ENCODE data around the gene PCBP3.
"Not testable (repeated sequence)": the region's sequence is repeated elsewhere in the genome, so short reads cannot be mapped to it uniquely, and the experiment has no call there.

The PCBP3 gene

DNA sequence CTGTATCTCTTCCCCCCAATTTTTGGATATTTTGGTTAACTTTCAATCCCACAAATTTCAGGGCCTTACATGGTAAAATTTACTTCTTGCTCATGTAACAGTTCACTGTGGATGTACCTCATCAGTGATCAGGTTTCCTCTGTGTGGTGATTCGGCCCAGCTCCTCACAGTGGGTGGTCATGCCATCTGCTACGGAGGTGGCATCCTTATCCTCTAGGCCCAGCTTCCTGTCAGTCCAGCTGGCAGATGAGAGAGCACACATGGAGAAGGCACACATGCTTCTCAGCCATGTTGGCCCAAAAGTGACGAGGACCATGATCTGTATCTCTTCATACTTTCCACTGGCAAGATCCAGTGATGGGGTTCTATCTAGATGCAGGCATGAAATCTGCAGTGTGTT lies 27.2 kb downstream of the PCBP3 start:
- Histone ChIP-seq H3K27ac (replicated peaks) (no peak overlapping the region), H3K27me3 (ENCODE audit: insufficient read depth, poor library complexity, severe bottlenecking) (no peaks in the 10 kb centered on the region), H3K4me3 (replicated peaks; ENCODE audit: insufficient read depth, low read length) (no peak overlapping the region)
- TF ChIP-seq, protein P1, sequence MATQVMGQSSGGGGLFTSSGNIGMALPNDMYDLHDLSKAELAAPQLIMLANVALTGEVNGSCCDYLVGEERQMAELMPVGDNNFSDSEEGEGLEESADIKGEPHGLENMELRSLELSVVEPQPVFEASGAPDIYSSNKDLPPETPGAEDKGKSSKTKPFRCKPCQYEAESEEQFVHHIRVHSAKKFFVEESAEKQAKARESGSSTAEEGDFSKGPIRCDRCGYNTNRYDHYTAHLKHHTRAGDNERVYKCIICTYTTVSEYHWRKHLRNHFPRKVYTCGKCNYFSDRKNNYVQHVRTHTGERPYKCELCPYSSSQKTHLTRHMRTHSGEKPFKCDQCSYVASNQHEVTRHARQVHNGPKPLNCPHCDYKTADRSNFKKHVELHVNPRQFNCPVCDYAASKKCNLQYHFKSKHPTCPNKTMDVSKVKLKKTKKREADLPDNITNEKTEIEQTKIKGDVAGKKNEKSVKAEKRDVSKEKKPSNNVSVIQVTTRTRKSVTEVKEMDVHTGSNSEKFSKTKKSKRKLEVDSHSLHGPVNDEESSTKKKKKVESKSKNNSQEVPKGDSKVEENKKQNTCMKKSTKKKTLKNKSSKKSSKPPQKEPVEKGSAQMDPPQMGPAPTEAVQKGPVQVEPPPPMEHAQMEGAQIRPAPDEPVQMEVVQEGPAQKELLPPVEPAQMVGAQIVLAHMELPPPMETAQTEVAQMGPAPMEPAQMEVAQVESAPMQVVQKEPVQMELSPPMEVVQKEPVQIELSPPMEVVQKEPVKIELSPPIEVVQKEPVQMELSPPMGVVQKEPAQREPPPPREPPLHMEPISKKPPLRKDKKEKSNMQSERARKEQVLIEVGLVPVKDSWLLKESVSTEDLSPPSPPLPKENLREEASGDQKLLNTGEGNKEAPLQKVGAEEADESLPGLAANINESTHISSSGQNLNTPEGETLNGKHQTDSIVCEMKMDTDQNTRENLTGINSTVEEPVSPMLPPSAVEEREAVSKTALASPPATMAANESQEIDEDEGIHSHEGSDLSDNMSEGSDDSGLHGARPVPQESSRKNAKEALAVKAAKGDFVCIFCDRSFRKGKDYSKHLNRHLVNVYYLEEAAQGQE (IDR thresholded peaks at IDR 0.05; ENCODE audit: insufficient replicate concordance, low read depth) = no peak
- TF ChIP-seq SPI1 (IDR thresholded peaks at IDR 0.05; ENCODE audit: borderline replicate concordance, low read depth) = no peak
- TF ChIP-seq, protein P2, sequence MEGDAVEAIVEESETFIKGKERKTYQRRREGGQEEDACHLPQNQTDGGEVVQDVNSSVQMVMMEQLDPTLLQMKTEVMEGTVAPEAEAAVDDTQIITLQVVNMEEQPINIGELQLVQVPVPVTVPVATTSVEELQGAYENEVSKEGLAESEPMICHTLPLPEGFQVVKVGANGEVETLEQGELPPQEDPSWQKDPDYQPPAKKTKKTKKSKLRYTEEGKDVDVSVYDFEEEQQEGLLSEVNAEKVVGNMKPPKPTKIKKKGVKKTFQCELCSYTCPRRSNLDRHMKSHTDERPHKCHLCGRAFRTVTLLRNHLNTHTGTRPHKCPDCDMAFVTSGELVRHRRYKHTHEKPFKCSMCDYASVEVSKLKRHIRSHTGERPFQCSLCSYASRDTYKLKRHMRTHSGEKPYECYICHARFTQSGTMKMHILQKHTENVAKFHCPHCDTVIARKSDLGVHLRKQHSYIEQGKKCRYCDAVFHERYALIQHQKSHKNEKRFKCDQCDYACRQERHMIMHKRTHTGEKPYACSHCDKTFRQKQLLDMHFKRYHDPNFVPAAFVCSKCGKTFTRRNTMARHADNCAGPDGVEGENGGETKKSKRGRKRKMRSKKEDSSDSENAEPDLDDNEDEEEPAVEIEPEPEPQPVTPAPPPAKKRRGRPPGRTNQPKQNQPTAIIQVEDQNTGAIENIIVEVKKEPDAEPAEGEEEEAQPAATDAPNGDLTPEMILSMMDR (IDR thresholded peaks at IDR 0.05; ENCODE audit: insufficient read depth, low read length) = no peak
- no peak for TF ChIP-seq GABPA (IDR thresholded peaks at IDR 0.05; ENCODE audit: low read depth)
- no peak for TF ChIP-seq POLR2AphosphoS5 (IDR thresholded peaks at IDR 0.05; ENCODE audit: low read depth)
- DNase-seq (ENCODE audit: low read depth in 1 of 2, low spot score in 1 of 2) = no peak

DNA sequence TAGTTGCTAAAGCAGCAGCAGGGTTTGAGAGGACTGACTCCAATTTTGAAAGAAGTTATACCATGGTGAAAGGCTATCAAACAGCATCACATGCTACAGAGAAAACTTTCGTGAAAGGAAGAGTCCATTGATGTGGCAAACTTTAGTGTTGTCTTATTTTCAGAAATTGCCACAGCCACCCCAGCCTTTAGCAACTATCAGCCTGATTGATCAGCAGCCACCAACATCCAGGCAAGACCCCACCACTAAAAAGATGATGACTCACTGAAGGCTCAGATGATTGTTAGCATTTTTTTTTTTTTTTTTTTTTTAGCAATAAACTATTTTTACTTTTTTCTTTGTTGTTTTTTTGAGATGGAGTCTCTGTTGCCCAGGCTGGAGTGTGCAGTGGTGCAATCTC lies 35.3 kb downstream of the PCBP3 start:
- not testable (repeated sequence) for H3K27ac ChIP-seq (replicated peaks); DNase-seq (ENCODE audit: low read depth in 1 of 2, low spot score in 1 of 2); H3K27me3 ChIP-seq (ENCODE audit: insufficient read depth, poor library complexity, severe bottlenecking); H3K4me3 ChIP-seq (replicated peaks; ENCODE audit: insufficient read depth, low read length)

DNA sequence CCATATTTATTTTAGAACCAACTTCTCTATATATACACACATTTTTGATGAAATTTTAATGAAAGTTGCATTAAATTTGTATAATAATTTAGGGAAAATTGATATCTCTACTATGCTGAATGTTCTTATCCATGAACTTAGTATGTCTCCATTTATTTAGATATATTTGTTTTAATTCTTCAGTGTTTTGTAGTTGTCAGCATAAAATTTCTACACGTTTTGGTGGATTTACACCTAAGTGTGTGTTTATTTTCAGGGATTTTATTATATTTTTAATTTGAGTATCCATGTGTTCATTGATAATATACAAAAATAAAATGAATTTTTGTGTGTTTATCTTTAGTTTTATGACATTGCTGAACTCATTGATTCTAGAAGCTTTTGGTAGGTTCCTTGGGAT lies 36.7 kb downstream of the PCBP3 start:
- no peak for TF ChIP-seq SPI1 (IDR thresholded peaks at IDR 0.05; ENCODE audit: borderline replicate concordance, low read depth)
- TF ChIP-seq, protein P1 (IDR thresholded peaks at IDR 0.05; ENCODE audit: insufficient replicate concordance, low read depth) = no peak
- TF ChIP-seq GABPA (IDR thresholded peaks at IDR 0.05; ENCODE audit: low read depth) = no peak
- no peak for TF ChIP-seq POLR2AphosphoS5 (IDR thresholded peaks at IDR 0.05; ENCODE audit: low read depth)
- TF ChIP-seq, protein P2 (IDR thresholded peaks at IDR 0.05; ENCODE audit: insufficient read depth, low read length) = no peak
- no peak for DNase-seq (ENCODE audit: low read depth in 1 of 2, low spot score in 1 of 2)
- Histone ChIP-seq H3K4me3 (replicated peaks; ENCODE audit: insufficient read depth, low read length) (no peak overlapping the region), H3K27ac (replicated peaks) (no peak overlapping the region), H3K27me3 (ENCODE audit: insufficient read depth, poor library complexity, severe bottlenecking) (no peaks in the 10 kb centered on the region)

DNA sequence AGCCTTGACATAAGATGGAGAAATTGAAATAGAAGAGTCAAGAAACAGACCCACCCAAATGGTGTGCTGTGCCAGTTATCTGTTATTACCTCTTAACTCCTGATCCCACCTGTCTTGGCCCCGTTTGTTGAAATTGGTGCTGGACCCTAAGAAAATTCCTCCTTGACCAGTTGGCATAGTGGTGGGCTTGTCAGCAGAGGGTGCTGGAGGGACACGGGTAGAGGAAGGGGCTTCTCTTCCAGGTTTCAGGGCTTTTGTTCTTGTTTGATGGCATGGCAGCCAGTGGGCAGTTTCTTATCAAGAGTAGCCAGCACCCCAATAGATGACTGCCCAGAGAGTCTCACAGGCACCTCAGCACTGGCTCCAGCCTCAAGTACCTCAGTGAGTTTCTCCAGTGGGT lies 51.6 kb downstream of the PCBP3 start:
- Histone ChIP-seq H3K27me3 (ENCODE audit: insufficient read depth, poor library complexity, severe bottlenecking) (no peaks in the 10 kb centered on the region), H3K4me3 (replicated peaks; ENCODE audit: insufficient read depth, low read length) (no peak overlapping the region), H3K27ac (replicated peaks) (no peak overlapping the region)
- DNase-seq (ENCODE audit: low read depth in 1 of 2, low spot score in 1 of 2) = no peak
- TF ChIP-seq, protein P1 (IDR thresholded peaks at IDR 0.05; ENCODE audit: insufficient replicate concordance, low read depth) = no peak
- TF ChIP-seq POLR2AphosphoS5 (IDR thresholded peaks at IDR 0.05; ENCODE audit: low read depth) = no peak
- TF ChIP-seq, protein P2 (IDR thresholded peaks at IDR 0.05; ENCODE audit: insufficient read depth, low read length) = no peak
- TF ChIP-seq GABPA (IDR thresholded peaks at IDR 0.05; ENCODE audit: low read depth) = no peak
- no peak for TF ChIP-seq SPI1 (IDR thresholded peaks at IDR 0.05; ENCODE audit: borderline replicate concordance, low read depth)
